Gastrocnemius medialis (tissue), 4 donors: ENCODE measurements around the gene ANKRD9. TPM values are rescaled to one million over a fixed set of nuclear protein-coding genes. Genes with fewer than 3 reads are reported as not detected.

Experiments
- ATAC-seq, 2 donors: fragments of 150-250 bp; one replicate each; pipeline ENCODE4 v1.9.1; 2016
- DNase-seq, 2 donors: peaks; one replicate each; pipeline ENCODE4 v3.0.0-alpha.2; 2019
- H3K27ac ChIP-seq, 4 donors: fragments of 200-600 bp; sonication (generic); 1 replicate in 1 of 4; 2 replicates in 3 of 4; pipeline ENCODE4 v1.5.1; 2016 to 2018; ENCODE audit warnings: mild to moderate bottlenecking in 2 of 4, moderate library complexity in 1 of 4
- H3K27me3 ChIP-seq, 3 donors: fragments of 200-600 bp; sonication (generic) in 2 of 3; 1 replicate in 1 of 3; 2 replicates in 2 of 3; pipeline versions ENCODE4 v1.5.1 to v1.6.0; 2016 to 2019; ENCODE audit warnings: mild to moderate bottlenecking in 1 of 3, moderate library complexity in 1 of 3
- H3K36me3 ChIP-seq, 2 donors: fragments of 200-600 bp; sonication (generic) in 1 of 2; one replicate each; pipeline ENCODE4 v1.5.1; 2017 to 2018
- H3K4me1 ChIP-seq, 2 donors: fragments of 200-600 bp; sonication (generic) in 1 of 2; one replicate each; pipeline ENCODE4 v1.5.1; 2016 to 2017; ENCODE audit warnings: mild to moderate bottlenecking in 2 of 2
- H3K4me3 ChIP-seq, 4 donors: fragments of 200-600 bp; sonication (generic) in 3 of 4; 1 replicate in 1 of 4; 2 replicates in 3 of 4; pipeline ENCODE4 v1.5.1; 2016 to 2019; ENCODE audit warnings: mild to moderate bottlenecking in 2 of 4
- H3K9me3 ChIP-seq, 3 donors: fragments of 200-600 bp; sonication (generic) in 2 of 3; 1 replicate in 1 of 3; 2 replicates in 2 of 3; pipeline ENCODE4 v1.5.1; 2016 to 2019
- POLR2A ChIP-seq, 2 donors: fragments of 450-650 bp; IDR thresholded peaks; one replicate each; pipeline ENCODE4 v1.6.1; 2017; ENCODE audit warnings: antibody characterized with exemption in 2 of 2, mild to moderate bottlenecking in 2 of 2, moderate library complexity in 2 of 2
- in situ Hi-C, 4 donors: fragments of 200-750 bp; cut with MboI; loops; one replicate each; pipeline versions ENCODE4 v1.15.0 to v1.8.0; 2017; ENCODE audit warnings: low sequenced_read_pairs in 4 of 4
- intact Hi-C: fragments of 100-400 bp; cut with DNase I; formaldehyde crosslinking; loops from one replicate; pipeline ENCODE4 v1.15.1; 2023; ENCODE audit warnings: low total_unique reads
- total RNA-seq, 4 donors: library from RNA; depleted of rRNA; stranded (reverse); fragments of >200 nt; gene quantifications; one replicate each; pipeline versions ENCODE4 v1.1.0 to v1.2.3, GENCODE V29; 2016
- TF ChIP-seq, protein P1 (sequence below), 5 experiments: fragments of 450-650 bp in 3 of 5; fragments of 200-600 bp in 2 of 5; sonication (generic) in 2 of 5; IDR thresholded peaks in 4 of 5; conservative IDR thresholded peaks in 1 of 5; 1 replicate in 4 of 5; 2 replicates in 1 of 5; pipeline ENCODE4 v1.5.1; 2016 to 2019; ENCODE audit warnings: antibody characterized with exemption in 5 of 5, mild to moderate bottlenecking in 3 of 5, moderate library complexity in 3 of 5

ANKRD9 gene
- total RNA-seq, 4 donors from 2014 or later = 155 to 450 (median 216) TPM

DNA sequence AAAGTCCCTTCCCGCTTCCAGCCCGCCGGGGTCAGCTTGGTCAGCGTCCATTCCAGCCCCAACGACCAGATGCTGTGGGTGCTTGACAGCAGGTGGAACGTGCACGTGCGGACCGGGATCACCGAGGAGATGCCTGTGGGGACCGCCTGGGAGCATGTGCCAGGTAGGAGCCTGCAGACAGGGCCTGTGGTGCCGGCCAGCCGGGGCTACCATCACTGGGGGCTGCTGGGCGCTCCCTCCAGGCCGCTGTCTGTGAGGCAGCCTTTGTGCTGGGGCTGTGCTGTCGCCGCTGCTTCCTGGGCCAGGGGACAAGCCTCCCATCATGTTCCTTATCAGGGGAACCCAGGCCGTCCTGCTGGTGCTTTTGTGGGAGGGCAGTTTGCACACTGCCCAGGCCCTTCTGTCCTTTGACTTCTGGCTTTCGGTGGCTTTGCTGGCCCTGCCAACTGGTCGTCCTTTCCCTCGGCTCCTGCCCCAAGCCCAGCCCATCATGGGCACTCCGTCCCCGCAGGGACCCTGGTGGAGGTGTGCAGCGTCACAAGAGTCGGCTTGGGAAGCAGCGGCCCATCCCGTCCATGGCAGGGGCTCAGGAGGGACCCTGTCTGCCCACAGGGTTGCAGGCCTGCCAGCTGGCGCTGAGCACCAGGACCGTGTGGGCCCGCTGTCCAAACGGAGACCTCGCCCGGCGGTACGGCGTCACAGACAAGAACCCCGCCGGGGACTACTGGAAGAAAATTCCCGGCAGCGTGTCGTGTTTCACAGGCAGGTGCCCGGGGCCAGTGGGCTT is 12.4 kb downstream of the ANKRD9 start:
- no peaks in the 10 kb centered on the region for H3K9me3 ChIP-seq
- no peak for TF ChIP-seq POLR2A (IDR thresholded peaks at IDR 0.05)
- TF ChIP-seq, protein P1, sequence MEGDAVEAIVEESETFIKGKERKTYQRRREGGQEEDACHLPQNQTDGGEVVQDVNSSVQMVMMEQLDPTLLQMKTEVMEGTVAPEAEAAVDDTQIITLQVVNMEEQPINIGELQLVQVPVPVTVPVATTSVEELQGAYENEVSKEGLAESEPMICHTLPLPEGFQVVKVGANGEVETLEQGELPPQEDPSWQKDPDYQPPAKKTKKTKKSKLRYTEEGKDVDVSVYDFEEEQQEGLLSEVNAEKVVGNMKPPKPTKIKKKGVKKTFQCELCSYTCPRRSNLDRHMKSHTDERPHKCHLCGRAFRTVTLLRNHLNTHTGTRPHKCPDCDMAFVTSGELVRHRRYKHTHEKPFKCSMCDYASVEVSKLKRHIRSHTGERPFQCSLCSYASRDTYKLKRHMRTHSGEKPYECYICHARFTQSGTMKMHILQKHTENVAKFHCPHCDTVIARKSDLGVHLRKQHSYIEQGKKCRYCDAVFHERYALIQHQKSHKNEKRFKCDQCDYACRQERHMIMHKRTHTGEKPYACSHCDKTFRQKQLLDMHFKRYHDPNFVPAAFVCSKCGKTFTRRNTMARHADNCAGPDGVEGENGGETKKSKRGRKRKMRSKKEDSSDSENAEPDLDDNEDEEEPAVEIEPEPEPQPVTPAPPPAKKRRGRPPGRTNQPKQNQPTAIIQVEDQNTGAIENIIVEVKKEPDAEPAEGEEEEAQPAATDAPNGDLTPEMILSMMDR (IDR thresholded peaks at IDR 0.05 in 4 of 5, conservative IDR thresholded peaks at IDR 0.05 in 1 of 5) = no peak
- ATAC-seq = no peak
- H3K4me1 ChIP-seq = peaks cover 48 to 49% of the 10 kb centered on the region in 2 donors
- no peak overlapping the region for H3K4me3 ChIP-seq
- H3K27ac ChIP-seq = peak overlapping the region; percentile 95 to 99 (median 96)
- no peak for DNase-seq
- in situ Hi-C loops (no loop called here), intact Hi-C loops (no loop called here)
- H3K27me3 ChIP-seq = no peaks in the 10 kb centered on the region
- H3K36me3 ChIP-seq = no peaks in the 10 kb centered on the region

DNA sequence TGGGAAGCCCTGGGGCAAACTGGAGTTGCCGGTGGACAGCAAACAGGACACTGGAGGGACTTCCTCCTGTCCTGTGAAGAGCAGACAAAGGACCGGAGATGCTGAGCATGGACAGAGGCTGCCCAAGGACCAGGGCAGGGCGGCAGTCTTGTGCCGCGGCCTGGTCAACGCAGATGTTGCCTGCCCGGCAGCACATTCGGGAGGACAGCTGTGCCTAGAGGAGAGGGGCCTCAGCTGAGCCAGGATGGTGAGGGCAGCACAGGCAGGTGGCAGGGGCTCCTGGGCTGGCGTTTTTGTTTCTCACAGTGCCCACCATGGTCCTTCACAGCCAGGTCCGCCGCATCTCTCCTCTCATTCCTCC is 13.3 kb downstream of the ANKRD9 start:
- in situ Hi-C loops = no loop called here
- H3K27ac ChIP-seq = peak overlapping the region in 3 of 4 donors; percentile 95 to 99 (median 96)
- H3K36me3 ChIP-seq = no peaks in the 10 kb centered on the region
- H3K4me3 ChIP-seq = no peak overlapping the region
- ATAC-seq (no peak), DNase-seq (no peak)
- TF ChIP-seq POLR2A (IDR thresholded peaks at IDR 0.05) = no peak
- TF ChIP-seq, protein P1 (IDR thresholded peaks at IDR 0.05 in 4 of 5, conservative IDR thresholded peaks at IDR 0.05 in 1 of 5) = no peak
- no peaks in the 10 kb centered on the region for H3K27me3 ChIP-seq
- intact Hi-C loops = no loop called here
- peaks cover 40 to 46% of the 10 kb centered on the region in 2 donors for H3K4me1 ChIP-seq
- H3K9me3 ChIP-seq = no peaks in the 10 kb centered on the region

DNA sequence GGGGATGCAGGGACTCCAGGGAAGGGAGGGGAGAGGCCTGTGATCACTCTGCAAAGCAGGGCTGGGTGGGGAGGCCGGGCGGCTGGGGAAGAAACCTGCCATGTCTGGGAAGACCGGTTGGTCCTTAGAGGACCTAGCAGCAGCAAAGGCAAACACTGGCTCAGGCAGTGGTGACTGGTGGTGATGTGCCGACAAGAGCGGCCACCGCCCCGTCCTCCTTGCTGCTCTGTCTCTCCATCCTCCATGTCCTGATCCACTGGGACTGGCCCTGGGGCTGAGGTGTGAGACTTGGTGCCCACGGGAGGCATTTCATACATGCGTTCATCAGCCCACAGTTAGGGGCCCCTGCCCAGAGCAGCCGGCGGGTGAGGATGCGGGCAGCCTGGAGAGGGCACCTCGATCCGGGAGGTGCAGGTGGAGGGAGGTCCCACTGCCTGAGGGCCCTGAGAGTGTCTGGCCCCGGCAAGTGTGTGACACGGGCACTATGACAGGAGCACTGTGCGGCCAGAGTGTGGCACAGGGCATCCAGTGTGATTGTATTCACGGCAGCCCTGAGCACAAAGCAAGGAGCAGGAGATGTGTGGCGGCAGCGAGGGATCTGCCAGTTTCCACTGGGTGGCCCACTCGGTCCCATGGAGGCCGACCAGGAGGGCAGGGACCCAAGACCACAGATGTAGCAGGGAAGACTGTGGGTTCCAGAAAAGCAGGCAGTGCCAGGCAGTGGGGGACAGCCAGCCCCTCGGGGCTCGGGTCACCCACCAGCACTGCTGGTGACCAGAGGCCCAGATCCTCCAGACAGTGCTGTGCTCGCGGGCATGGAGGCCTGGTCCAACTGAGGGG is 13.9 kb downstream of the ANKRD9 start:
- in situ Hi-C loops (no loop called here), intact Hi-C loops (no loop called here)
- H3K27me3 ChIP-seq = no peaks in the 10 kb centered on the region
- TF ChIP-seq, protein P1 (IDR thresholded peaks at IDR 0.05 in 4 of 5, conservative IDR thresholded peaks at IDR 0.05 in 1 of 5) = no peak
- TF ChIP-seq POLR2A (IDR thresholded peaks at IDR 0.05) = no peak
- no peaks in the 10 kb centered on the region for H3K9me3 ChIP-seq
- no peak for DNase-seq
- peaks cover 34 to 40% of the 10 kb centered on the region in 2 donors for H3K4me1 ChIP-seq
- no peaks in the 10 kb centered on the region for H3K36me3 ChIP-seq
- H3K27ac ChIP-seq = peak overlapping the region in 2 of 4 donors; percentile 96 to 99
- ATAC-seq = no peak
- H3K4me3 ChIP-seq = no peak overlapping the region

DNA sequence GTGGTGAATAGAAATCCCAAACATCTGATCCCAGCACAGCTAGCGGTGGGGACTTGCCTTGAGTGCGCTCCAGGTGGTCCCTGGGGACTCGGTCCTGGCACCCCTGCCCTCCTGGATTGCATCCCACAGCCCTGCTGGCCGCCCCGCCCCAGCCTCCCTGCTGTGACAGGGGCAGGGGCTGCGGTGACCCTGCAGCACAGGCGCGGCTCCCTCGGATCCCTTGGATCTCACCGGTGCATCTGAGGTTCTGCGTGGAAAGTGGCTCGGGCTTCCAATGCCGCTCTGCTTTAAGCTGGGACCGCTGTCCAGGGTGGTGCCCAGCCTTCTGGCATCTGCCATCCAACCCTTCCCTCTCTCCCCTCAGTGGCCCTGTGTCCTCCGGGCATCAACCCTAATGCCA is 16.0 kb downstream of the ANKRD9 start:
- TF ChIP-seq, protein P1 (IDR thresholded peaks at IDR 0.05 in 4 of 5, conservative IDR thresholded peaks at IDR 0.05 in 1 of 5) = no peak
- in situ Hi-C loops (no loop called here), intact Hi-C loops (no loop called here)
- Histone ChIP-seq H3K27ac (no peak overlapping the region), H3K4me1 (peaks cover 13 to 24% of the 10 kb centered on the region in 2 donors), H3K36me3 (no peaks in the 10 kb centered on the region), H3K9me3 (no peaks in the 10 kb centered on the region), H3K4me3 (no peak overlapping the region), H3K27me3 (no peaks in the 10 kb centered on the region)
- ATAC-seq = no peak
- DNase-seq = no peak
